GF-D8 (cell line): ENCODE measurements around the gene ERCC3.
"Not testable (repeated sequence)": the region's sequence is repeated elsewhere in the genome, so short reads cannot be mapped to it uniquely, and the experiment has no call there.

Experiments used
- DNase-seq: peaks from one replicate; lab custom pipeline; 2025; lab: John Stamatoyannopoulos, UW

Gene ERCC3

GRCh38 chr2:127226520-127227263, 67.3 kb downstream of the ERCC3 start:
- DNase-seq, result no peak

GRCh38 chr2:127226132-127226519, 67.8 kb downstream of the ERCC3 start:
- DNase-seq, result no peak

GRCh38 chr2:127225186-127225960, 68.6 kb downstream of the ERCC3 start:
- no peak for DNase-seq

- DNase-seq, result not testable (repeated sequence)
These were observed 69.8 kb downstream of the ERCC3 start for GRCh38 chr2:127224135-127224534.

- DNase-seq, result no peak
These were observed 73.0 kb downstream of the ERCC3 start for GRCh38 chr2:127220768-127221527.

GRCh38 chr2:127220102-127220767, 73.7 kb downstream of the ERCC3 start, which contains the start of gene CYP27C1:
Gene CYP27C1, minus strand, starts transcription at chr2:127220299. Its CDS starts 29 bp downstream, at chr2:127220270.
- DNase-seq, result no peak

- no peak for DNase-seq
These were observed 74.5 kb downstream of the ERCC3 start for GRCh38 chr2:127219171-127220070.

- DNase-seq, result no peak
These were observed 75.2 kb downstream of the ERCC3 start for GRCh38 chr2:127218812-127219170.

- no peak for DNase-seq
These were observed 76.2 kb downstream of the ERCC3 start for GRCh38 chr2:127217470-127218325.

- no peak for DNase-seq
These were observed 77.4 kb downstream of the ERCC3 start for GRCh38 chr2:127216593-127216992.

- no peak for DNase-seq
These were observed 77.8 kb downstream of the ERCC3 start for GRCh38 chr2:127216095-127216494.

GRCh38 chr2:127214201-127214600, 79.7 kb downstream of the ERCC3 start:
- not testable (repeated sequence) for DNase-seq

- no peak for DNase-seq
These were observed 85.6 kb downstream of the ERCC3 start for GRCh38 chr2:127208313-127208712.
